HepG2 (cell line): Measurements from ENCODE around the gene CFAP43. TPM values are rescaled to one million over a fixed set of nuclear protein-coding genes. Genes with fewer than 3 reads are reported as not detected.

Experiments used
- CBFB ChIP-seq: sonication (generic); formaldehyde crosslinking; IDR thresholded peaks from 2 replicates; pipeline ENCODE4 v1.4.0; 2020; ENCODE audit warnings: missing genetic modification reagents
- CEBPG ChIP-seq: IDR thresholded peaks from 2 replicates; pipeline ENCODE4 v1.6.1; 2016
- DNMT3B ChIP-seq: conservative IDR thresholded peaks from 2 replicates; pipeline ENCODE4 v1.6.1; 2016; ENCODE audit warnings: missing biosample characterization, control low read depth
- ERF ChIP-seq: IDR thresholded peaks from 2 replicates; pipeline ENCODE4 v1.6.1; 2018; ENCODE audit warnings: missing biosample characterization, missing genetic modification reagents
- GATA4 ChIP-seq: sonication (generic); IDR thresholded peaks from 2 replicates; pipeline ENCODE4 v1.6.1; 2016; ENCODE audit warnings: antibody characterized with exemption, low read depth, borderline replicate concordance
- GZF1 ChIP-seq: sonication (generic); formaldehyde crosslinking; IDR thresholded peaks from 2 replicates; pipeline ENCODE4 v1.5.1; 2020; ENCODE audit warnings: mild to moderate bottlenecking, missing genetic modification reagents
- MATR3 ChIP-seq: sonication (generic); formaldehyde crosslinking; IDR thresholded peaks from 2 replicates; pipeline ENCODE4 v1.4.0; 2020; ENCODE audit warnings: missing genetic modification reagents
- NCOR1 ChIP-seq: fragments of 200-600 bp; sonication (generic); IDR thresholded peaks from 2 replicates; pipeline ENCODE4 v1.7.0; 2017; ENCODE audit warnings: antibody characterized with exemption, low read length, borderline replicate concordance
- SMAD9 ChIP-seq: sonication (generic); formaldehyde crosslinking; IDR thresholded peaks from 2 replicates; pipeline ENCODE4 v1.5.1; 2020; ENCODE audit warnings: mild to moderate bottlenecking, missing genetic modification reagents
- SOX5 ChIP-seq: IDR thresholded peaks from 2 replicates; pipeline ENCODE4 v1.6.1; 2016; ENCODE audit warnings: borderline replicate concordance
- YY1 ChIP-seq: IDR thresholded peaks from 2 replicates; pipeline ENCODE4 v1.6.1; 2011; ENCODE audit warnings: low read length, low read depth, moderate library complexity, mild to moderate bottlenecking; ENCODE audit not compliant: insufficient read depth, insufficient replicate concordance
- ZFP82 ChIP-seq: sonication (generic); formaldehyde crosslinking; IDR thresholded peaks from 2 replicates; pipeline ENCODE4 v1.5.1; 2020; ENCODE audit warnings: mild to moderate bottlenecking, missing genetic modification reagents, borderline replicate concordance
- ZNF136 ChIP-seq: sonication (generic); formaldehyde crosslinking; IDR thresholded peaks from 2 replicates; pipeline ENCODE4 v1.8.1; 2022; ENCODE audit warnings: low read depth, mild to moderate bottlenecking, moderate library complexity, missing genetic modification reagents
- ZNF180 ChIP-seq: sonication (generic); formaldehyde crosslinking; IDR thresholded peaks from 2 replicates; pipeline ENCODE4 v1.4.0; 2020; ENCODE audit warnings: low read depth, missing genetic modification reagents, borderline replicate concordance
- ZNF768 ChIP-seq: sonication (generic); formaldehyde crosslinking; IDR thresholded peaks from 2 replicates; pipeline ENCODE4 v1.4.0; 2020; ENCODE audit warnings: missing genetic modification reagents
- polyA plus RNA-seq, 8 experiments: library from polyadenylated mRNA; depleted of rRNA in 3 of 8; stranded (reverse) in 7 of 8; unstranded in 1 of 8; fragments of >200 nt; fragmentation: Illumina TruSeq in 4 of 8; extraction: Trizol in 4 of 8; gene quantifications; 2 replicates each; pipeline versions ENCODE4 v1.2.1 to v1.2.3, GENCODE V29; 2011 to 2016; ENCODE audit warnings: low read depth in 4 of 8, missing spikeins in 1 of 8, mixed read lengths in 1 of 8; ENCODE audit not compliant: insufficient read depth in 1 of 8
- total RNA-seq, 5 experiments: library from RNA; depleted of rRNA; stranded (reverse); fragments of >200 nt; fragmentation: Illumina TruSeq; extraction: Trizol; gene quantifications; 2 replicates each; pipeline ENCODE4 v1.2.3, GENCODE V29; 2016; ENCODE audit warnings: low read depth in 1 of 5
- TF ChIP-seq, protein P1 (sequence below): sonication (generic); formaldehyde crosslinking; IDR thresholded peaks from 2 replicates; pipeline ENCODE4 v1.4.0; 2020; ENCODE audit warnings: low read depth, missing genetic modification reagents
- TF ChIP-seq, protein P2 (sequence below): sonication (generic); formaldehyde crosslinking; IDR thresholded peaks from 2 replicates; pipeline ENCODE4 v1.5.1; 2020; ENCODE audit warnings: missing genetic modification reagents, mild to moderate bottlenecking, borderline replicate concordance
- TF ChIP-seq, protein P3 (sequence below): conservative IDR thresholded peaks from 2 replicates; pipeline ENCODE4 v1.6.1; 2018; ENCODE audit warnings: missing genetic modification reagents
- TF ChIP-seq, protein P4 (sequence below): sonication (generic); formaldehyde crosslinking; IDR thresholded peaks from 2 replicates; pipeline ENCODE4 v1.9.0; 2022; ENCODE audit warnings: low read depth, missing genetic modification reagents
- TF ChIP-seq, protein P5 (sequence below): sonication (generic); formaldehyde crosslinking; IDR thresholded peaks from 2 replicates; pipeline ENCODE4 v1.5.1; 2020; ENCODE audit warnings: mild to moderate bottlenecking, missing genetic modification reagents, moderate library complexity
- TF ChIP-seq, protein P6 (sequence below): sonication (generic); formaldehyde crosslinking; IDR thresholded peaks from 2 replicates; pipeline ENCODE4 v1.8.1; 2023; ENCODE audit warnings: missing genetic modification reagents, mild to moderate bottlenecking, borderline replicate concordance

Gene CFAP43
- total and polyA plus RNA-seq, 2 of the 13 experiments (the other 11 are each of a cell fraction or from before 2014, with no cell fraction given) = 0.24 to 0.38 TPM

DNA sequence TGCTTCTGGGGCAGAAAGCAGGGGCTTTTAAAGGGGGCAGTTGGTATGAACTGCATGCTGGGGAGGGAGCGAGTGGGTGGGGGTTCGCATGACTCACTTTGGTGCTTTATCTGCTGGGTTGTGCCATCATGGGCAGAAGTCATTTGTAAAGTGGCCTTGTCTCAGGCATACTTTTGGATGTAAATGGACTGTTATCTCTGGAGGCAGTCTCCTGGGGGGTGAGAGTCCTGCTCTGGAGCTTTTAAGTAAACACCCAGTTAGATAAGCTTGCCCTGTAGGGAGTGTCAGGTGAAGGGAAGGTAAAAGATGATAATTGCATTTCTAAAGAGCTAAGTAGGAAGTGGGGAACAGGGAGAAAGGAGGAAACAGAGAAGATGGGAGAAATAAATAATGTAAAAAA is 20.9 kb upstream of the CFAP43 start (continued):
- TF ChIP-seq, protein P1, sequence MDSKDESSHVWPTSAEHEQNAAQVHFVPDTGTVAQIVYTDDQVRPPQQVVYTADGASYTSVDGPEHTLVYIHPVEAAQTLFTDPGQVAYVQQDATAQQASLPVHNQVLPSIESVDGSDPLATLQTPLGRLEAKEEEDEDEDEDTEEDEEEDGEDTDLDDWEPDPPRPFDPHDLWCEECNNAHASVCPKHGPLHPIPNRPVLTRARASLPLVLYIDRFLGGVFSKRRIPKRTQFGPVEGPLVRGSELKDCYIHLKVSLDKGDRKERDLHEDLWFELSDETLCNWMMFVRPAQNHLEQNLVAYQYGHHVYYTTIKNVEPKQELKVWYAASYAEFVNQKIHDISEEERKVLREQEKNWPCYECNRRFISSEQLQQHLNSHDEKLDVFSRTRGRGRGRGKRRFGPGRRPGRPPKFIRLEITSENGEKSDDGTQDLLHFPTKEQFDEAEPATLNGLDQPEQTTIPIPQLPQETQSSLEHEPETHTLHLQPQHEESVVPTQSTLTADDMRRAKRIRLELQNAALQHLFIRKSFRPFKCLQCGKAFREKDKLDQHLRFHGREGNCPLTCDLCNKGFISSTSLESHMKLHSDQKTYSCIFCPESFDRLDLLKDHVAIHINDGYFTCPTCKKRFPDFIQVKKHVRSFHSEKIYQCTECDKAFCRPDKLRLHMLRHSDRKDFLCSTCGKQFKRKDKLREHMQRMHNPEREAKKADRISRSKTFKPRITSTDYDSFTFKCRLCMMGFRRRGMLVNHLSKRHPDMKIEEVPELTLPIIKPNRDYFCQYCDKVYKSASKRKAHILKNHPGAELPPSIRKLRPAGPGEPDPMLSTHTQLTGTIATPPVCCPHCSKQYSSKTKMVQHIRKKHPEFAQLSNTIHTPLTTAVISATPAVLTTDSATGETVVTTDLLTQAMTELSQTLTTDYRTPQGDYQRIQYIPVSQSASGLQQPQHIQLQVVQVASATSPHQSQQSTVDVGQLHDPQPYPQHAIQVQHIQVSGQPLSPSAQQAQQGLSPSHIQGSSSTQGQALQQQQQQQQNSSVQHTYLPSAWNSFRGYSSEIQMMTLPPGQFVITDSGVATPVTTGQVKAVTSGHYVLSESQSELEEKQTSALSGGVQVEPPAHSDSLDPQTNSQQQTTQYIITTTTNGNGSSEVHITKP = peak; percentile 78
- peak; percentile 56; the same call in 1 of the 2 replicates for TF ChIP-seq NCOR1
- TF ChIP-seq, protein P2, sequence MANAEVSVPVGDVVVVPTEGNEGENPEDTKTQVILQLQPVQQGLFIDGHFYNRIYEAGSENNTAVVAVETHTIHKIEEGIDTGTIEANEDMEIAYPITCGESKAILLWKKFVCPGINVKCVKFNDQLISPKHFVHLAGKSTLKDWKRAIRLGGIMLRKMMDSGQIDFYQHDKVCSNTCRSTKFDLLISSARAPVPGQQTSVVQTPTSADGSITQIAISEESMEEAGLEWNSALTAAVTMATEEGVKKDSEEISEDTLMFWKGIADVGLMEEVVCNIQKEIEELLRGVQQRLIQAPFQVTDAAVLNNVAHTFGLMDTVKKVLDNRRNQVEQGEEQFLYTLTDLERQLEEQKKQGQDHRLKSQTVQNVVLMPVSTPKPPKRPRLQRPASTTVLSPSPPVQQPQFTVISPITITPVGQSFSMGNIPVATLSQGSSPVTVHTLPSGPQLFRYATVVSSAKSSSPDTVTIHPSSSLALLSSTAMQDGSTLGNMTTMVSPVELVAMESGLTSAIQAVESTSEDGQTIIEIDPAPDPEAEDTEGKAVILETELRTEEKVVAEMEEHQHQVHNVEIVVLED (CRISPR knock-in tag) = no peak
- TF ChIP-seq SMAD9 (CRISPR knock-in tag) = no peak
- TF ChIP-seq ZNF180 = no peak
- TF ChIP-seq, protein P3, sequence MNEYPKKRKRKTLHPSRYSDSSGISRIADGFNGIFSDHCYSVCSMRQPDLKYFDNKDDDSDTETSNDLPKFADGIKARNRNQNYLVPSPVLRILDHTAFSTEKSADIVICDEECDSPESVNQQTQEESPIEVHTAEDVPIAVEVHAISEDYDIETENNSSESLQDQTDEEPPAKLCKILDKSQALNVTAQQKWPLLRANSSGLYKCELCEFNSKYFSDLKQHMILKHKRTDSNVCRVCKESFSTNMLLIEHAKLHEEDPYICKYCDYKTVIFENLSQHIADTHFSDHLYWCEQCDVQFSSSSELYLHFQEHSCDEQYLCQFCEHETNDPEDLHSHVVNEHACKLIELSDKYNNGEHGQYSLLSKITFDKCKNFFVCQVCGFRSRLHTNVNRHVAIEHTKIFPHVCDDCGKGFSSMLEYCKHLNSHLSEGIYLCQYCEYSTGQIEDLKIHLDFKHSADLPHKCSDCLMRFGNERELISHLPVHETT (CRISPR knock-in tag) = 0 out of 2 replicates have a peak, but pooled peaks have one; percentile 23
- no peak for TF ChIP-seq ZNF768 (CRISPR knock-in tag)
- TF ChIP-seq GATA4 = peak; percentile 99
- TF ChIP-seq SOX5 = peak; percentile 89
- TF ChIP-seq GZF1 (CRISPR knock-in tag) = no peak
- no peak for TF ChIP-seq ZFP82 (CRISPR knock-in tag)
- TF ChIP-seq YY1 = peak; percentile 30
- peak; percentile 87; the same call in 1 of the 2 replicates for TF ChIP-seq ZNF136 (CRISPR knock-in tag)
- no peak for TF ChIP-seq MATR3 (CRISPR knock-in tag)
- no peak for TF ChIP-seq CBFB (CRISPR knock-in tag)
- TF ChIP-seq ERF (CRISPR knock-in tag) = peak; percentile 55; the same call in 1 of the 2 replicates
- TF ChIP-seq, protein P4, sequence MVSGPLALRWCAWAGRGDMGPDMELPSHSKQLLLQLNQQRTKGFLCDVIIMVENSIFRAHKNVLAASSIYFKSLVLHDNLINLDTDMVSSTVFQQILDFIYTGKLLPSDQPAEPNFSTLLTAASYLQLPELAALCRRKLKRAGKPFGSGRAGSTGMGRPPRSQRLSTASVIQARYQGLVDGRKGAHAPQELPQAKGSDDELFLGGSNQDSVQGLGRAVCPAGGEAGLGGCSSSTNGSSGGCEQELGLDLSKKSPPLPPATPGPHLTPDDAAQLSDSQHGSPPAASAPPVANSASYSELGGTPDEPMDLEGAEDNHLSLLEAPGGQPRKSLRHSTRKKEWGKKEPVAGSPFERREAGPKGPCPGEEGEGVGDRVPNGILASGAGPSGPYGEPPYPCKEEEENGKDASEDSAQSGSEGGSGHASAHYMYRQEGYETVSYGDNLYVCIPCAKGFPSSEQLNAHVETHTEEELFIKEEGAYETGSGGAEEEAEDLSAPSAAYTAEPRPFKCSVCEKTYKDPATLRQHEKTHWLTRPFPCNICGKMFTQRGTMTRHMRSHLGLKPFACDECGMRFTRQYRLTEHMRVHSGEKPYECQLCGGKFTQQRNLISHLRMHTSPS (CRISPR knock-in tag) = peak; percentile 73
- TF ChIP-seq, protein P5, sequence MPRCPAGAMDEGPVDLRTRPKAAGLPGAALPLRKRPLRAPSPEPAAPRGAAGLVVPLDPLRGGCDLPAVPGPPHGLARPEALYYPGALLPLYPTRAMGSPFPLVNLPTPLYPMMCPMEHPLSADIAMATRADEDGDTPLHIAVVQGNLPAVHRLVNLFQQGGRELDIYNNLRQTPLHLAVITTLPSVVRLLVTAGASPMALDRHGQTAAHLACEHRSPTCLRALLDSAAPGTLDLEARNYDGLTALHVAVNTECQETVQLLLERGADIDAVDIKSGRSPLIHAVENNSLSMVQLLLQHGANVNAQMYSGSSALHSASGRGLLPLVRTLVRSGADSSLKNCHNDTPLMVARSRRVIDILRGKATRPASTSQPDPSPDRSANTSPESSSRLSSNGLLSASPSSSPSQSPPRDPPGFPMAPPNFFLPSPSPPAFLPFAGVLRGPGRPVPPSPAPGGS (CRISPR knock-in tag) = no peak
- TF ChIP-seq, protein P6, sequence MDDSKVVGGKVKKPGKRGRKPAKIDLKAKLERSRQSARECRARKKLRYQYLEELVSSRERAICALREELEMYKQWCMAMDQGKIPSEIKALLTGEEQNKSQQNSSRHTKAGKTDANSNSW (CRISPR knock-in tag) = no peak
- TF ChIP-seq DNMT3B (CRISPR knock-in tag) = no peak
- TF ChIP-seq CEBPG = peak; percentile 70
